ENCODE results near the gene NDUFV3. TPM values are rescaled to one million over a fixed set of nuclear protein-coding genes. Genes with fewer than 3 reads are reported as not detected.

The NDUFV3 gene
- total and polyA plus RNA-seq, 2 of the 13 experiments (the other 11 are each of a cell fraction or from before 2014, with no cell fraction given): 14.2 to 29.6 TPM

- TF ChIP-seq, protein P1, sequence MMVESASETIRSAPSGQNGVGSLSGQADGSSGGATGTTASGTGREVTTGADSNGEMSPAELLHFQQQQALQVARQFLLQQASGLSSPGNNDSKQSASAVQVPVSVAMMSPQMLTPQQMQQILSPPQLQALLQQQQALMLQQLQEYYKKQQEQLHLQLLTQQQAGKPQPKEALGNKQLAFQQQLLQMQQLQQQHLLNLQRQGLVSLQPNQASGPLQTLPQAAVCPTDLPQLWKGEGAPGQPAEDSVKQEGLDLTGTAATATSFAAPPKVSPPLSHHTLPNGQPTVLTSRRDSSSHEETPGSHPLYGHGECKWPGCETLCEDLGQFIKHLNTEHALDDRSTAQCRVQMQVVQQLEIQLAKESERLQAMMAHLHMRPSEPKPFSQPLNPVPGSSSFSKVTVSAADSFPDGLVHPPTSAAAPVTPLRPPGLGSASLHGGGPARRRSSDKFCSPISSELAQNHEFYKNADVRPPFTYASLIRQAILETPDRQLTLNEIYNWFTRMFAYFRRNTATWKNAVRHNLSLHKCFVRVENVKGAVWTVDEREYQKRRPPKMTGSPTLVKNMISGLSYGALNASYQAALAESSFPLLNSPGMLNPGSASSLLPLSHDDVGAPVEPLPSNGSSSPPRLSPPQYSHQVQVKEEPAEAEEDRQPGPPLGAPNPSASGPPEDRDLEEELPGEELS (CRISPR knock-in tag; IDR thresholded peaks at IDR 0.05): 0 out of 2 replicates have a peak, but pooled peaks have one; percentile 12
- no peak for TF ChIP-seq MEF2D (CRISPR knock-in tag; IDR thresholded peaks at IDR 0.05)
- TF ChIP-seq ZNF343 (CRISPR knock-in tag; IDR thresholded peaks at IDR 0.05): no peak
- TF ChIP-seq NFE2L2 (IDR thresholded peaks at IDR 0.05; ENCODE audit: low read length): no peak
- peak; percentile 24; the same call in 1 of the 2 replicates for TF ChIP-seq GATA4 (IDR thresholded peaks at IDR 0.05; ENCODE audit: borderline replicate concordance, low read depth)
- TF ChIP-seq ZNF75D (CRISPR knock-in tag; IDR thresholded peaks at IDR 0.05; ENCODE audit: borderline replicate concordance): no peak
- peak; percentile 53 for TF ChIP-seq MIER3 (CRISPR knock-in tag; IDR thresholded peaks at IDR 0.05; ENCODE audit: borderline replicate concordance)
- TF ChIP-seq ZNF557 (CRISPR knock-in tag; IDR thresholded peaks at IDR 0.05): peak; percentile 86; the same call in 1 of the 2 replicates
- TF ChIP-seq PATZ1 (CRISPR knock-in tag; IDR thresholded peaks at IDR 0.05): peak; percentile 97
- TF ChIP-seq NAIF1 (CRISPR knock-in tag; IDR thresholded peaks at IDR 0.05; ENCODE audit: borderline replicate concordance): peak; percentile 84; the same call in 1 of the 2 replicates
- TF ChIP-seq HNF1A (IDR thresholded peaks at IDR 0.05; ENCODE audit: low read depth): no peak
- peak; percentile 15 for TF ChIP-seq HNF1A (CRISPR knock-in tag; IDR thresholded peaks at IDR 0.05; ENCODE audit: borderline replicate concordance)
- TF ChIP-seq PHF8 (CRISPR knock-in tag; IDR thresholded peaks at IDR 0.05): peak; percentile 99
- TF ChIP-seq FUBP1 (CRISPR knock-in tag; IDR thresholded peaks at IDR 0.05; ENCODE audit: borderline replicate concordance): no peak
- TF ChIP-seq, protein P2, sequence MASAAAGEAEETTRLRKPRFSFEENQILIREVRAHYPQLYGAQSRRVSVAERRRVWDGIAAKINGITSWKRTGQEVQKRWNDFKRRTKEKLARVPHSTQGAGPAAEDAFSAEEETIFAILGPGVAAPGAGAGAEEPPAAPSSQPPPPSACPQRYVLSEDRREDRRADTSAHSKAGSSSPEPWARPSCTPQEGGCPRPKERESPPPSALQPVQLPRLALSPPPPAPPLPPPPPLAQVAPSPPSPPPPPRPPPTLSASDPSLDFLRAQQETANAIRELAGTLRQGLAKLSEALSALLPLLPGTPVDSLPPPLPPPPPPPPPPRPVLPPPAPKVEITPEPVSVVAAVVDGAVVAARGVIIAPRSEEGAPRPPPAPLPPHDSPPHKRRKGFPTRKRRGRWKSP (CRISPR knock-in tag; IDR thresholded peaks at IDR 0.05): peak; percentile 90
- no peak for TF ChIP-seq IKZF1 (IDR thresholded peaks at IDR 0.05)
- no peak for TF ChIP-seq THYN1 (CRISPR knock-in tag; IDR thresholded peaks at IDR 0.05; ENCODE audit: borderline replicate concordance, low read depth)
- no peak for TF ChIP-seq RARG (CRISPR knock-in tag; IDR thresholded peaks at IDR 0.05; ENCODE audit: low read depth)
Observed at GRCh38 chr21:42892931-42893755, at the start of gene NDUFV3 (continued).
